HCT116 (cell line): ENCODE data around the gene KRTAP10-11. TPM values are rescaled to one million over a fixed set of nuclear protein-coding genes. Genes with fewer than 3 reads are reported as not detected.

Experiments used
- ATAC-seq: fragments of 200-7000 bp; cut with Tn5 transposase; 2 replicates; pipeline ENCODE4 v1.9.1; 2020; ENCODE audit warnings: mild to moderate bottlenecking, moderate library complexity
- BruUV-seq: library from RNA; stranded (reverse); fragments of 400-500 nt; replicated peaks from 2 replicates; lab custom pipeline; 2021; lab: Mats Ljungman, UMichigan
- CTCF ChIA-PET: fragments of 300-600 bp; sonication (Branson Sonifier 250); formaldehyde crosslinking; loops from one replicate; lab custom pipeline; 2021; ENCODE audit warnings: antibody characterized with exemption; lab: Charles Lee
- POLR2A ChIA-PET: fragments of 300-600, 350-600 bp; sonication (Branson Sonifier 250); formaldehyde crosslinking; loops from one replicate; lab custom pipeline; 2021; ENCODE audit warnings: antibody characterized with exemption; lab: Charles Lee
- RAD21 ChIA-PET, 2 experiments: fragments of 300-600 bp; sonication (Branson Sonifier 250); formaldehyde crosslinking; loops; one replicate each; lab custom pipeline; 2023; ENCODE audit warnings: low total read pairs in 2 of 2; ENCODE audit not compliant: uncharacterized antibody in 2 of 2, unreplicated experiment in 2 of 2, low non-redundant PET in 1 of 2; lab: Charles Lee
- DNase-seq: peaks from one replicate; pipeline ENCODE4 v3.0.0-alpha.2; 2010; ENCODE audit warnings: low read depth, low spot score
- H2AFZ ChIP-seq: fragments of 200-600 bp; shearing (Covaris generic), sonication (generic); 2 replicates; pipeline ENCODE4 v1.6.1; 2017; ENCODE audit warnings: low read depth, mixed run types, mixed read lengths, antibody characterized with exemption, low read length; ENCODE audit not compliant: poor library complexity, severe bottlenecking
- H3K27ac ChIP-seq: 2 replicates; pipeline ENCODE4 v1.5.1; 2012; ENCODE audit warnings: low read depth, low read length
- H3K27me3 ChIP-seq: fragments of 200-600 bp; sonication (generic); 2 replicates; pipeline ENCODE4 v1.6.1; 2016; ENCODE audit warnings: mixed run types, low read length, mixed read lengths; ENCODE audit not compliant: insufficient read depth
- H3K36me3 ChIP-seq, 2 experiments: fragments of 200-500 bp in 1 of 2; fragments of 200-600 bp in 1 of 2; sonication (Bioruptor generic) in 1 of 2; sonication (generic) in 1 of 2; 2 replicates each; pipeline versions ENCODE4 v1.5.1 to v1.6.1; 2014 to 2016; ENCODE audit warnings: low read length in 2 of 2, inconsistent platforms in 1 of 2, mixed read lengths in 1 of 2, mixed run types in 1 of 2; ENCODE audit not compliant: insufficient read depth in 2 of 2, control insufficient read depth in 1 of 2
- H3K4me1 ChIP-seq, 2 experiments: fragments of 200-600 bp in 1 of 2; sonication (generic) in 1 of 2; 2 replicates each; pipeline versions ENCODE4 v1.5.1 to v1.6.1; 2012 to 2017; ENCODE audit warnings: low read length in 2 of 2, inconsistent platforms in 1 of 2, mild to moderate bottlenecking in 1 of 2, mixed read lengths in 1 of 2, mixed run types in 1 of 2, moderate library complexity in 1 of 2; ENCODE audit not compliant: insufficient read depth in 2 of 2, control insufficient read depth in 1 of 2
- H3K4me2 ChIP-seq: fragments of 200-600 bp; sonication (generic); 2 replicates; pipeline ENCODE4 v1.6.1; 2017; ENCODE audit warnings: mixed run types, low read length, mixed read lengths
- H3K4me3 ChIP-seq, 2 experiments: fragments of 200-600 bp in 1 of 2; sonication (generic) in 1 of 2; replicated peaks in 1 of 2; 2 replicates each; pipeline ENCODE4 v1.5.1; 2011 to 2016; ENCODE audit warnings: low read length in 2 of 2, control low read depth in 1 of 2, low read depth in 1 of 2, mild to moderate bottlenecking in 1 of 2, mixed read lengths in 1 of 2, mixed run types in 1 of 2
- H3K79me2 ChIP-seq: fragments of 200-600 bp; sonication (generic); 2 replicates; pipeline ENCODE4 v1.6.1; 2017; ENCODE audit warnings: mild to moderate bottlenecking, mixed run types, low read length, moderate library complexity, mixed read lengths; ENCODE audit not compliant: insufficient read depth
- H3K9ac ChIP-seq: fragments of 200-600 bp; sonication (generic); 2 replicates; pipeline ENCODE4 v1.6.1; 2016; ENCODE audit warnings: low read length, mixed read lengths
- H3K9me2 ChIP-seq: fragments of 200-600 bp; sonication (generic), shearing (Covaris generic); 2 replicates; pipeline ENCODE4 v1.6.1; 2017; ENCODE audit warnings: mixed run types, mild to moderate bottlenecking, moderate library complexity; ENCODE audit not compliant: insufficient read depth
- H3K9me3 ChIP-seq, 2 experiments: fragments of 200-500 bp in 1 of 2; fragments of 200-600 bp in 1 of 2; sonication (Bioruptor generic) in 1 of 2; sonication (generic) in 1 of 2; 2 replicates each; pipeline ENCODE4 v1.6.1; 2014 to 2017; ENCODE audit warnings: low read length in 2 of 2, mixed read lengths in 2 of 2, inconsistent platforms in 1 of 2, low read depth in 1 of 2, mild to moderate bottlenecking in 1 of 2, mixed run types in 1 of 2, moderate library complexity in 1 of 2; ENCODE audit not compliant: control insufficient read depth in 1 of 2, insufficient read depth in 1 of 2
- H4K20me1 ChIP-seq: fragments of 200-600 bp; sonication (generic), shearing (Covaris generic); 2 replicates; pipeline ENCODE4 v1.6.1; 2017; ENCODE audit warnings: mixed run types, mild to moderate bottlenecking, moderate library complexity; ENCODE audit not compliant: insufficient read depth
- CBX3 ChIP-seq: IDR thresholded peaks from 2 replicates; pipeline ENCODE4 v1.6.1; 2012; ENCODE audit warnings: low read depth
- EGR1 ChIP-seq: IDR thresholded peaks from 2 replicates; pipeline ENCODE4 v1.6.1; 2012; ENCODE audit warnings: low read depth
- ELF1 ChIP-seq: IDR thresholded peaks from 2 replicates; pipeline ENCODE4 v1.6.1; 2012; ENCODE audit warnings: low read depth, borderline replicate concordance
- EZH2 ChIP-seq: fragments of 200-600 bp; sonication (generic); IDR thresholded peaks from 2 replicates; pipeline ENCODE4 v1.6.1; 2017; ENCODE audit warnings: antibody characterized with exemption, mixed run types
- FOSL1 ChIP-seq: IDR thresholded peaks from 2 replicates; pipeline ENCODE4 v1.6.1; 2012; ENCODE audit warnings: low read depth
- POLR2AphosphoS5 ChIP-seq: IDR thresholded peaks from 2 replicates; pipeline ENCODE4 v1.6.1; 2011; ENCODE audit warnings: mild to moderate bottlenecking, low read depth, low read length, moderate library complexity
- SP1 ChIP-seq: IDR thresholded peaks from 2 replicates; pipeline ENCODE4 v1.6.1; 2012; ENCODE audit warnings: low read depth
- SRF ChIP-seq: IDR thresholded peaks from 2 replicates; pipeline ENCODE4 v1.6.1; 2012; ENCODE audit warnings: low read depth
- TCF7L2 ChIP-seq: IDR thresholded peaks from 2 replicates; pipeline ENCODE4 v1.7.0; 2011; ENCODE audit warnings: borderline replicate concordance, inconsistent platforms; ENCODE audit not compliant: insufficient read depth, insufficient read length; ENCODE audit errors: extremely low read depth
- ZFX ChIP-seq: fragments of 450-650 bp; IDR thresholded peaks from 2 replicates; pipeline ENCODE4 v1.6.1; 2017
- intact Hi-C: fragments of 100-400 bp; cut with micrococcal nuclease; formaldehyde crosslinking; loops from 2 replicates; pipeline ENCODE4 v1.10.0; 2022
- total RNA-seq: library from RNA; stranded (reverse); gene quantifications from one replicate; pipeline ENCODE4 v1.2.1, GENCODE V29; 2021; ENCODE audit not compliant: unreplicated experiment
- TF ChIP-seq, protein P1 (sequence below): IDR thresholded peaks from 2 replicates; pipeline ENCODE4 v1.6.1; 2012
- TF ChIP-seq, protein P2 (sequence below): IDR thresholded peaks from 2 replicates; pipeline ENCODE4 v1.6.1; 2012
- TF ChIP-seq, protein P3 (sequence below): IDR thresholded peaks from 2 replicates; pipeline ENCODE4 v1.6.1; 2011; ENCODE audit warnings: mild to moderate bottlenecking, low read length, moderate library complexity; ENCODE audit not compliant: insufficient replicate concordance; ENCODE audit errors: extremely low read depth
- TF ChIP-seq, protein P4 (sequence below): IDR thresholded peaks from 2 replicates; pipeline ENCODE4 v1.6.1; 2012; ENCODE audit warnings: low read depth

KRTAP10-11 gene
- total RNA-seq, 1 experiment from 2014 or later = not detected

DNA sequence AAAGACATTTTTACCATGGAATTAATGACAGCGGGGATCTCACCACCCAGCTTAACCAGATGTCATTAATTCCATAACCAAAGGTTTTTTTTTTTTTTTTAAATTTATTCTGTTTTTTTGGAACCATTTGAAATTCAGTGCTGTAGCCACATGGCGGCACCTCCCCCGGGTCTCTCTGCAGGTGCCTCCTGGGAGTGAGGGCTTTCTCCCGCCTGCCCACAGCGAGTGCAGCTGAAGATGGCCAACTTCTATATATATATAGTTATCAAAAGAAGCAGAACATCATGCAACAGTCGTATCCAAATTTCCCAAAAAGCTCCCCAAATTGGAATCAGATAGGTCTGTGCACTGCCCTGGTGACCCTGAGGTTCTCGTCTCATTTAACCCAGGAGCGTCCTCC lies 30.7 kb upstream of the KRTAP10-11 start:
- TF ChIP-seq SP1 (no peak), ZFX (no peak), FOSL1 (no peak), EGR1 (no peak), SRF (no peak), POLR2AphosphoS5 (no peak), EZH2 (no peak), ELF1 (no peak), TCF7L2 (no peak), CBX3 (no peak)
- TF ChIP-seq, protein P1, sequence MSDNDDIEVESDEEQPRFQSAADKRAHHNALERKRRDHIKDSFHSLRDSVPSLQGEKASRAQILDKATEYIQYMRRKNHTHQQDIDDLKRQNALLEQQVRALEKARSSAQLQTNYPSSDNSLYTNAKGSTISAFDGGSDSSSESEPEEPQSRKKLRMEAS = no peak
- TF ChIP-seq, protein P2, sequence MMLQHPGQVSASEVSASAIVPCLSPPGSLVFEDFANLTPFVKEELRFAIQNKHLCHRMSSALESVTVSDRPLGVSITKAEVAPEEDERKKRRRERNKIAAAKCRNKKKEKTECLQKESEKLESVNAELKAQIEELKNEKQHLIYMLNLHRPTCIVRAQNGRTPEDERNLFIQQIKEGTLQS = no peak
- TF ChIP-seq, protein P3, sequence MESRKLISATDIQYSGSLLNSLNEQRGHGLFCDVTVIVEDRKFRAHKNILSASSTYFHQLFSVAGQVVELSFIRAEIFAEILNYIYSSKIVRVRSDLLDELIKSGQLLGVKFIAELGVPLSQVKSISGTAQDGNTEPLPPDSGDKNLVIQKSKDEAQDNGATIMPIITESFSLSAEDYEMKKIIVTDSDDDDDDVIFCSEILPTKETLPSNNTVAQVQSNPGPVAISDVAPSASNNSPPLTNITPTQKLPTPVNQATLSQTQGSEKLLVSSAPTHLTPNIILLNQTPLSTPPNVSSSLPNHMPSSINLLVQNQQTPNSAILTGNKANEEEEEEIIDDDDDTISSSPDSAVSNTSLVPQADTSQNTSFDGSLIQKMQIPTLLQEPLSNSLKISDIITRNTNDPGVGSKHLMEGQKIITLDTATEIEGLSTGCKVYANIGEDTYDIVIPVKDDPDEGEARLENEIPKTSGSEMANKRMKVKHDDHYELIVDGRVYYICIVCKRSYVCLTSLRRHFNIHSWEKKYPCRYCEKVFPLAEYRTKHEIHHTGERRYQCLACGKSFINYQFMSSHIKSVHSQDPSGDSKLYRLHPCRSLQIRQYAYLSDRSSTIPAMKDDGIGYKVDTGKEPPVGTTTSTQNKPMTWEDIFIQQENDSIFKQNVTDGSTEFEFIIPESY = no peak
- TF ChIP-seq, protein P4, sequence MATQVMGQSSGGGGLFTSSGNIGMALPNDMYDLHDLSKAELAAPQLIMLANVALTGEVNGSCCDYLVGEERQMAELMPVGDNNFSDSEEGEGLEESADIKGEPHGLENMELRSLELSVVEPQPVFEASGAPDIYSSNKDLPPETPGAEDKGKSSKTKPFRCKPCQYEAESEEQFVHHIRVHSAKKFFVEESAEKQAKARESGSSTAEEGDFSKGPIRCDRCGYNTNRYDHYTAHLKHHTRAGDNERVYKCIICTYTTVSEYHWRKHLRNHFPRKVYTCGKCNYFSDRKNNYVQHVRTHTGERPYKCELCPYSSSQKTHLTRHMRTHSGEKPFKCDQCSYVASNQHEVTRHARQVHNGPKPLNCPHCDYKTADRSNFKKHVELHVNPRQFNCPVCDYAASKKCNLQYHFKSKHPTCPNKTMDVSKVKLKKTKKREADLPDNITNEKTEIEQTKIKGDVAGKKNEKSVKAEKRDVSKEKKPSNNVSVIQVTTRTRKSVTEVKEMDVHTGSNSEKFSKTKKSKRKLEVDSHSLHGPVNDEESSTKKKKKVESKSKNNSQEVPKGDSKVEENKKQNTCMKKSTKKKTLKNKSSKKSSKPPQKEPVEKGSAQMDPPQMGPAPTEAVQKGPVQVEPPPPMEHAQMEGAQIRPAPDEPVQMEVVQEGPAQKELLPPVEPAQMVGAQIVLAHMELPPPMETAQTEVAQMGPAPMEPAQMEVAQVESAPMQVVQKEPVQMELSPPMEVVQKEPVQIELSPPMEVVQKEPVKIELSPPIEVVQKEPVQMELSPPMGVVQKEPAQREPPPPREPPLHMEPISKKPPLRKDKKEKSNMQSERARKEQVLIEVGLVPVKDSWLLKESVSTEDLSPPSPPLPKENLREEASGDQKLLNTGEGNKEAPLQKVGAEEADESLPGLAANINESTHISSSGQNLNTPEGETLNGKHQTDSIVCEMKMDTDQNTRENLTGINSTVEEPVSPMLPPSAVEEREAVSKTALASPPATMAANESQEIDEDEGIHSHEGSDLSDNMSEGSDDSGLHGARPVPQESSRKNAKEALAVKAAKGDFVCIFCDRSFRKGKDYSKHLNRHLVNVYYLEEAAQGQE = no peak
- no TSS peak for BruUV-seq
- H3K36me3 ChIP-seq = no peaks in the 10 kb centered on the region
- ATAC-seq = no peak
- H3K27me3 ChIP-seq = no peaks in the 10 kb centered on the region
- no peak overlapping the region for H3K4me2 ChIP-seq
- H4K20me1 ChIP-seq = no peaks in the 10 kb centered on the region
- ChIA-PET CTCF (interaction anchor here (0.7 kb wide), 1 partner anchor 186 kb away, joined by 3 read pairs; the partner anchor contains the start of gene UBE2G2), POLR2A (no interaction called here), RAD21 (no interaction called here)
- H3K9ac ChIP-seq = no peak overlapping the region
- H3K9me3 ChIP-seq = peaks cover 4 to 9% of the 10 kb centered on the region in 2 experiments
- H3K9me2 ChIP-seq = no peaks in the 10 kb centered on the region
- H2AFZ ChIP-seq = no peak overlapping the region
- H3K4me1 ChIP-seq = no peaks in the 10 kb centered on the region
- no peak overlapping the region for H3K4me3 ChIP-seq
- intact Hi-C loops = no loop called here
- DNase-seq = no peak
- no peak overlapping the region for H3K27ac ChIP-seq
- no peaks in the 10 kb centered on the region for H3K79me2 ChIP-seq
